ENCODE results near the gene PLTP. TPM values are rescaled to one million over a fixed set of nuclear protein-coding genes. Genes with fewer than 3 reads are reported as not detected.

The PLTP gene
- total and polyA plus RNA-seq, 2 of the 13 experiments (the other 11 are each of a cell fraction or from before 2014, with no cell fraction given) = 16.9 to 28.6 TPM

- TF ChIP-seq THAP7 (CRISPR knock-in tag; IDR thresholded peaks at IDR 0.05) (no peak; the same call in 1 of the 2 replicates), MLX (CRISPR knock-in tag; IDR thresholded peaks at IDR 0.05) (peak; percentile 47; the same call in 1 of the 2 replicates), HNF4A (CRISPR knock-in tag; IDR thresholded peaks at IDR 0.05) (peak; percentile 96), PREB (CRISPR knock-in tag; IDR thresholded peaks at IDR 0.05) (no peak), PITX1 (CRISPR knock-in tag; IDR thresholded peaks at IDR 0.05) (peak; percentile 44), KDM5B (CRISPR knock-in tag; IDR thresholded peaks at IDR 0.05; ENCODE audit: borderline replicate concordance) (peak; percentile 56; the same call in 1 of the 2 replicates), NFIB (CRISPR knock-in tag; IDR thresholded peaks at IDR 0.05; ENCODE audit: borderline replicate concordance) (no peak), ZNF816 (CRISPR knock-in tag; IDR thresholded peaks at IDR 0.05; ENCODE audit: borderline replicate concordance) (no peak), TARDBP (CRISPR knock-in tag; IDR thresholded peaks at IDR 0.05) (peak; percentile 55; the same call in 1 of the 2 replicates), ZNF225 (CRISPR knock-in tag; IDR thresholded peaks at IDR 0.05) (no peak), ELF4 (CRISPR knock-in tag; IDR thresholded peaks at IDR 0.05; ENCODE audit: borderline replicate concordance) (no peak), ZNF75D (CRISPR knock-in tag; IDR thresholded peaks at IDR 0.05; ENCODE audit: borderline replicate concordance) (no peak), AKAP8 (CRISPR knock-in tag; IDR thresholded peaks at IDR 0.05) (0 out of 2 replicates have a peak, but pooled peaks have one; percentile 22), PHB2 (IDR thresholded peaks at IDR 0.05; ENCODE audit: partially characterized antibody) (no peak), ARNT2 (CRISPR knock-in tag; IDR thresholded peaks at IDR 0.05; ENCODE audit: low read depth) (no peak), BCLAF1 (IDR thresholded peaks at IDR 0.05) (no peak), ZNF329 (CRISPR knock-in tag; IDR thresholded peaks at IDR 0.05; ENCODE audit: low read depth) (0 out of 2 replicates have a peak, but pooled peaks have one; percentile 38), HNF4G (IDR thresholded peaks at IDR 0.05; ENCODE audit: borderline replicate concordance, low read depth, low read length) (peak; percentile 90), HNF4G (CRISPR knock-in tag; IDR thresholded peaks at IDR 0.05; ENCODE audit: borderline replicate concordance, low read depth) (peak; percentile 91; the same call in 1 of the 2 replicates), RARG (CRISPR knock-in tag; IDR thresholded peaks at IDR 0.05; ENCODE audit: low read depth) (no peak), MTA3 (CRISPR knock-in tag; IDR thresholded peaks at IDR 0.05) (no peak), ZSCAN9 (CRISPR knock-in tag; IDR thresholded peaks at IDR 0.05; ENCODE audit: borderline replicate concordance) (peak; percentile 50; the same call in 1 of the 2 replicates), ZNF772 (CRISPR knock-in tag; IDR thresholded peaks at IDR 0.05) (no peak), ZNF20 (CRISPR knock-in tag; IDR thresholded peaks at IDR 0.05) (no peak), KLF15 (CRISPR knock-in tag; IDR thresholded peaks at IDR 0.05; ENCODE audit: borderline replicate concordance) (no peak), DNMT1 (CRISPR knock-in tag; IDR thresholded peaks at IDR 0.05) (peak; percentile 28; the same call in 1 of the 2 replicates), ARNT (IDR thresholded peaks at IDR 0.05) (no peak), CCAR2 (optimal IDR thresholded peaks at IDR 0.05; ENCODE audit: low read depth, low read length) (no peak)
Measured at GRCh38 chr20:45909336-45909808, 2.6 kb downstream of the PLTP start (continued).

Data from HepG2 (cell line).